ENCODE data around the gene SLC33A1. TPM values are rescaled to one million over a fixed set of nuclear protein-coding genes. Genes with fewer than 3 reads are reported as not detected.

The SLC33A1 gene
- total and polyA plus RNA-seq, 10 of the 15 experiments (the other 5 are each of a cell fraction or from before 2014, with no cell fraction given): 6.4 to 25.2 (median 19.8) TPM

GRCh38 chr3:155854141-155854940 lies at the start of gene SLC33A1 (continued):
- TF ChIP-seq ZNF687 (IDR thresholded peaks at IDR 0.05) (peak; percentile 84; the same call in 1 of the 2 replicates), REST (IDR thresholded peaks at IDR 0.05; ENCODE audit: low read depth, low read length) (no peak), SUZ12 (IDR thresholded peaks at IDR 0.05; ENCODE audit: unreplicated experiment) (no peak), ZBTB4 (CRISPR knock-in tag; IDR thresholded peaks at IDR 0.05) (peak; percentile 95), LARP7 (IDR thresholded peaks at IDR 0.05) (0 out of 2 replicates have a peak, but pooled peaks have one; percentile 26), CBFB (IDR thresholded peaks at IDR 0.05; ENCODE audit: low read depth) (0 out of 2 replicates have a peak, but pooled peaks have one; percentile 82), E2F4 (IDR thresholded peaks at IDR 0.05; ENCODE audit: low read depth, low read length) (no peak), ETV6 (conservative IDR thresholded peaks at IDR 0.05 in 1 of 2, IDR thresholded peaks at IDR 0.05 in 1 of 2; ENCODE audit: borderline replicate concordance in 1 of 2, low read depth in 1 of 2) (no peak), CHD4 (IDR thresholded peaks at IDR 0.05) (no peak), BRCA1 (IDR thresholded peaks at IDR 0.05; ENCODE audit: low read depth, low read length) (no peak), ZBTB33 (IDR thresholded peaks at IDR 0.05) (no peak), TBL1XR1 (IDR thresholded peaks at IDR 0.05; ENCODE audit: low read depth, low read length) (peak; percentile 89), IKZF1 (conservative IDR thresholded peaks at IDR 0.05) (peak; percentile 94)

Measured in GM12878 (cell line).